ENCODE results near the gene PACSIN2. TPM values are rescaled to one million over a fixed set of nuclear protein-coding genes. Genes with fewer than 3 reads are reported as not detected.

PACSIN2 gene
- total and polyA plus RNA-seq, 10 of the 15 experiments (the other 5 are each of a cell fraction or from before 2014, with no cell fraction given): 0.93 to 78.7 (median 46.8) TPM

- no peak for TF ChIP-seq HDGF (IDR thresholded peaks at IDR 0.05)
- TF ChIP-seq, protein P1, sequence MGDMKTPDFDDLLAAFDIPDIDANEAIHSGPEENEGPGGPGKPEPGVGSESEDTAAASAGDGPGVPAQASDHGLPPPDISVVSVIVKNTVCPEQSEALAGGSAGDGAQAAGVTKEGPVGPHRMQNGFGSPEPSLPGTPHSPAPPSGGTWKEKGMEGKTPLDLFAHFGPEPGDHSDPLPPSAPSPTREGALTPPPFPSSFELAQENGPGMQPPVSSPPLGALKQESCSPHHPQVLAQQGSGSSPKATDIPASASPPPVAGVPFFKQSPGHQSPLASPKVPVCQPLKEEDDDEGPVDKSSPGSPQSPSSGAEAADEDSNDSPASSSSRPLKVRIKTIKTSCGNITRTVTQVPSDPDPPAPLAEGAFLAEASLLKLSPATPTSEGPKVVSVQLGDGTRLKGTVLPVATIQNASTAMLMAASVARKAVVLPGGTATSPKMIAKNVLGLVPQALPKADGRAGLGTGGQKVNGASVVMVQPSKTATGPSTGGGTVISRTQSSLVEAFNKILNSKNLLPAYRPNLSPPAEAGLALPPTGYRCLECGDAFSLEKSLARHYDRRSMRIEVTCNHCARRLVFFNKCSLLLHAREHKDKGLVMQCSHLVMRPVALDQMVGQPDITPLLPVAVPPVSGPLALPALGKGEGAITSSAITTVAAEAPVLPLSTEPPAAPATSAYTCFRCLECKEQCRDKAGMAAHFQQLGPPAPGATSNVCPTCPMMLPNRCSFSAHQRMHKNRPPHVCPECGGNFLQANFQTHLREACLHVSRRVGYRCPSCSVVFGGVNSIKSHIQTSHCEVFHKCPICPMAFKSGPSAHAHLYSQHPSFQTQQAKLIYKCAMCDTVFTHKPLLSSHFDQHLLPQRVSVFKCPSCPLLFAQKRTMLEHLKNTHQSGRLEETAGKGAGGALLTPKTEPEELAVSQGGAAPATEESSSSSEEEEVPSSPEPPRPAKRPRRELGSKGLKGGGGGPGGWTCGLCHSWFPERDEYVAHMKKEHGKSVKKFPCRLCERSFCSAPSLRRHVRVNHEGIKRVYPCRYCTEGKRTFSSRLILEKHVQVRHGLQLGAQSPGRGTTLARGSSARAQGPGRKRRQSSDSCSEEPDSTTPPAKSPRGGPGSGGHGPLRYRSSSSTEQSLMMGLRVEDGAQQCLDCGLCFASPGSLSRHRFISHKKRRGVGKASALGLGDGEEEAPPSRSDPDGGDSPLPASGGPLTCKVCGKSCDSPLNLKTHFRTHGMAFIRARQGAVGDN (IDR thresholded peaks at IDR 0.05): no peak
- TF ChIP-seq ZNF274 (IDR thresholded peaks at IDR 0.05; ENCODE audit: insufficient read depth, insufficient read length): no peak
- TF ChIP-seq EGR1 (IDR thresholded peaks at IDR 0.05; ENCODE audit: borderline replicate concordance in 1 of 2, low read depth in 2 of 2, low read length in 2 of 2): no peak
- no peak for TF ChIP-seq CBX3 (IDR thresholded peaks at IDR 0.05; ENCODE audit: borderline replicate concordance, low read depth)
- no peak for TF ChIP-seq TCF7 (IDR thresholded peaks at IDR 0.05; ENCODE audit: borderline replicate concordance)
- TF ChIP-seq SMARCA5 (IDR thresholded peaks at IDR 0.05): no peak
- TF ChIP-seq KAT2A (conservative IDR thresholded peaks at IDR 0.05; ENCODE audit: control insufficient read depth, low read depth, low read length): no peak
- TF ChIP-seq FOS (IDR thresholded peaks at IDR 0.05; ENCODE audit: borderline replicate concordance, extremely low read depth, insufficient read length): no peak
- TF ChIP-seq, protein P2, sequence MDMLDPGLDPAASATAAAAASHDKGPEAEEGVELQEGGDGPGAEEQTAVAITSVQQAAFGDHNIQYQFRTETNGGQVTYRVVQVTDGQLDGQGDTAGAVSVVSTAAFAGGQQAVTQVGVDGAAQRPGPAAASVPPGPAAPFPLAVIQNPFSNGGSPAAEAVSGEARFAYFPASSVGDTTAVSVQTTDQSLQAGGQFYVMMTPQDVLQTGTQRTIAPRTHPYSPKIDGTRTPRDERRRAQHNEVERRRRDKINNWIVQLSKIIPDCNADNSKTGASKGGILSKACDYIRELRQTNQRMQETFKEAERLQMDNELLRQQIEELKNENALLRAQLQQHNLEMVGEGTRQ (IDR thresholded peaks at IDR 0.05; ENCODE audit: borderline replicate concordance, low read depth, low read length): no peak
- TF ChIP-seq TAF1 (IDR thresholded peaks at IDR 0.05; ENCODE audit: borderline replicate concordance, low read depth, low read length): no peak
- TF ChIP-seq RELA (IDR thresholded peaks at IDR 0.05; ENCODE audit: borderline replicate concordance, partially characterized antibody): no peak
- TF ChIP-seq MYB (IDR thresholded peaks at IDR 0.05; ENCODE audit: borderline replicate concordance, low read depth, low read length): no peak
- TF ChIP-seq, protein P3, sequence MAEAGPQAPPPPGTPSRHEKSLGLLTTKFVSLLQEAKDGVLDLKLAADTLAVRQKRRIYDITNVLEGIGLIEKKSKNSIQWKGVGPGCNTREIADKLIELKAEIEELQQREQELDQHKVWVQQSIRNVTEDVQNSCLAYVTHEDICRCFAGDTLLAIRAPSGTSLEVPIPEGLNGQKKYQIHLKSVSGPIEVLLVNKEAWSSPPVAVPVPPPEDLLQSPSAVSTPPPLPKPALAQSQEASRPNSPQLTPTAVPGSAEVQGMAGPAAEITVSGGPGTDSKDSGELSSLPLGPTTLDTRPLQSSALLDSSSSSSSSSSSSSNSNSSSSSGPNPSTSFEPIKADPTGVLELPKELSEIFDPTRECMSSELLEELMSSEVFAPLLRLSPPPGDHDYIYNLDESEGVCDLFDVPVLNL (IDR thresholded peaks at IDR 0.05; ENCODE audit: low read depth, low read length): no peak
- no peak for TF ChIP-seq BCL3 (IDR thresholded peaks at IDR 0.05; ENCODE audit: borderline replicate concordance, insufficient read depth, low read depth, low read length, poor library complexity, severe bottlenecking)
- TF ChIP-seq, protein P4, sequence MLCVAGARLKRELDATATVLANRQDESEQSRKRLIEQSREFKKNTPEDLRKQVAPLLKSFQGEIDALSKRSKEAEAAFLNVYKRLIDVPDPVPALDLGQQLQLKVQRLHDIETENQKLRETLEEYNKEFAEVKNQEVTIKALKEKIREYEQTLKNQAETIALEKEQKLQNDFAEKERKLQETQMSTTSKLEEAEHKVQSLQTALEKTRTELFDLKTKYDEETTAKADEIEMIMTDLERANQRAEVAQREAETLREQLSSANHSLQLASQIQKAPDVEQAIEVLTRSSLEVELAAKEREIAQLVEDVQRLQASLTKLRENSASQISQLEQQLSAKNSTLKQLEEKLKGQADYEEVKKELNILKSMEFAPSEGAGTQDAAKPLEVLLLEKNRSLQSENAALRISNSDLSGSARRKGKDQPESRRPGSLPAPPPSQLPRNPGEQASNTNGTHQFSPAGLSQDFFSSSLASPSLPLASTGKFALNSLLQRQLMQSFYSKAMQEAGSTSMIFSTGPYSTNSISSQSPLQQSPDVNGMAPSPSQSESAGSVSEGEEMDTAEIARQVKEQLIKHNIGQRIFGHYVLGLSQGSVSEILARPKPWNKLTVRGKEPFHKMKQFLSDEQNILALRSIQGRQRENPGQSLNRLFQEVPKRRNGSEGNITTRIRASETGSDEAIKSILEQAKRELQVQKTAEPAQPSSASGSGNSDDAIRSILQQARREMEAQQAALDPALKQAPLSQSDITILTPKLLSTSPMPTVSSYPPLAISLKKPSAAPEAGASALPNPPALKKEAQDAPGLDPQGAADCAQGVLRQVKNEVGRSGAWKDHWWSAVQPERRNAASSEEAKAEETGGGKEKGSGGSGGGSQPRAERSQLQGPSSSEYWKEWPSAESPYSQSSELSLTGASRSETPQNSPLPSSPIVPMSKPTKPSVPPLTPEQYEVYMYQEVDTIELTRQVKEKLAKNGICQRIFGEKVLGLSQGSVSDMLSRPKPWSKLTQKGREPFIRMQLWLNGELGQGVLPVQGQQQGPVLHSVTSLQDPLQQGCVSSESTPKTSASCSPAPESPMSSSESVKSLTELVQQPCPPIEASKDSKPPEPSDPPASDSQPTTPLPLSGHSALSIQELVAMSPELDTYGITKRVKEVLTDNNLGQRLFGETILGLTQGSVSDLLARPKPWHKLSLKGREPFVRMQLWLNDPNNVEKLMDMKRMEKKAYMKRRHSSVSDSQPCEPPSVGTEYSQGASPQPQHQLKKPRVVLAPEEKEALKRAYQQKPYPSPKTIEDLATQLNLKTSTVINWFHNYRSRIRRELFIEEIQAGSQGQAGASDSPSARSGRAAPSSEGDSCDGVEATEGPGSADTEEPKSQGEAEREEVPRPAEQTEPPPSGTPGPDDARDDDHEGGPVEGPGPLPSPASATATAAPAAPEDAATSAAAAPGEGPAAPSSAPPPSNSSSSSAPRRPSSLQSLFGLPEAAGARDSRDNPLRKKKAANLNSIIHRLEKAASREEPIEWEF (IDR thresholded peaks at IDR 0.05; ENCODE audit: insufficient replicate concordance, low read depth, low read length): no peak
- TF ChIP-seq EP300 (IDR thresholded peaks at IDR 0.05; ENCODE audit: borderline replicate concordance in 1 of 2, control insufficient read depth in 1 of 2, low read depth in 2 of 2, low read length in 2 of 2): no peak
These were observed 181.8 kb downstream of the PACSIN2 start (continued) for GRCh38 chr22:42833104-42833503.

Data from GM12878 (cell line).